A549 (cell line): ENCODE data around the gene GAB1.

Experiments used
- CBX8 ChIP-seq: fragments of 200-600 bp; sonication (generic); IDR thresholded peaks from 2 replicates; pipeline ENCODE4 v1.6.1; 2016
- CTCF ChIP-seq: fragments of >200 bp; sonication (Bioruptor Twin); formaldehyde crosslinking; IDR thresholded peaks from 3 replicates; pipeline ENCODE4 v1.5.1; 2016
- POLR2A ChIP-seq: IDR thresholded peaks from 2 replicates; pipeline ENCODE4 v1.6.1; 2012; ENCODE audit warnings: mild to moderate bottlenecking, low read length
- RCOR1 ChIP-seq: fragments of 150-350 bp; IDR thresholded peaks from 2 replicates; pipeline ENCODE4 v1.6.1; 2014; ENCODE audit warnings: antibody characterized with exemption, low read length, low read depth
- REST ChIP-seq: fragments of 200-600 bp; sonication (generic); IDR thresholded peaks from 2 replicates; pipeline ENCODE4 v1.6.1; 2016; ENCODE audit warnings: antibody characterized with exemption, mild to moderate bottlenecking, moderate library complexity
- RNF2 ChIP-seq: fragments of 200-600 bp; sonication (generic); IDR thresholded peaks from 2 replicates; pipeline ENCODE4 v1.6.1; 2016; ENCODE audit warnings: low read depth, mild to moderate bottlenecking, antibody characterized with exemption, moderate library complexity, borderline replicate concordance

GRCh38 chr4:143406523-143406922 lies 69.8 kb downstream of the GAB1 start:
- TF ChIP-seq RNF2, result no peak
- TF ChIP-seq CBX8, result no peak
- TF ChIP-seq REST, result no peak
- TF ChIP-seq CTCF, result no peak
- no peak for TF ChIP-seq RCOR1
- no peak for TF ChIP-seq POLR2A
